A549 (cell line): ENCODE measurements around the gene AP2B1.

Experiments
- CEBPB ChIP-seq, 2 experiments: fragments of >200 bp in 1 of 2; sonication (Bioruptor Twin) in 1 of 2; formaldehyde crosslinking in 1 of 2; IDR thresholded peaks; 2 replicates each; pipeline ENCODE4 v1.6.1; 2012 to 2016
- CHD2 ChIP-seq: fragments of 150-350 bp; IDR thresholded peaks from 2 replicates; pipeline ENCODE4 v1.6.1; 2014; ENCODE audit warnings: low read length; ENCODE audit not compliant: partially characterized antibody
- CTCF ChIP-seq: fragments of >200 bp; sonication (Bioruptor Twin); formaldehyde crosslinking; IDR thresholded peaks from 3 replicates; pipeline ENCODE4 v1.5.1; 2016
- ESRRA ChIP-seq: fragments of 150-350 bp; IDR thresholded peaks from 2 replicates; pipeline ENCODE4 v1.6.1; 2014; ENCODE audit warnings: mild to moderate bottlenecking, low read length, borderline replicate concordance
- JUN ChIP-seq, 2 experiments: fragments of >200 bp; sonication (Bioruptor Twin); formaldehyde crosslinking; IDR thresholded peaks; 2 replicates in 1 of 2; 3 replicates in 1 of 2; pipeline ENCODE4 v1.6.1; 2016 to 2017
- KDM5A ChIP-seq: fragments of 200-600 bp; sonication (generic); IDR thresholded peaks from 2 replicates; pipeline ENCODE4 v1.6.1; 2016; ENCODE audit warnings: antibody characterized with exemption, mild to moderate bottlenecking
- POLR2A ChIP-seq: IDR thresholded peaks from 2 replicates; pipeline ENCODE4 v1.6.1; 2012; ENCODE audit warnings: mild to moderate bottlenecking, low read length
- POLR2AphosphoS2 ChIP-seq: conservative IDR thresholded peaks from 2 replicates; pipeline ENCODE4 v1.6.1; 2012; ENCODE audit warnings: low read length, improper control_type of control experiment, inconsistent platforms
- RFX5 ChIP-seq: fragments of 450-650 bp; IDR thresholded peaks from 2 replicates; pipeline ENCODE4 v1.7.1; 2014; ENCODE audit warnings: antibody characterized with exemption, mild to moderate bottlenecking, moderate library complexity
- SMC3 ChIP-seq: fragments of >200 bp; sonication (Bioruptor Twin); formaldehyde crosslinking; IDR thresholded peaks from 3 replicates; pipeline ENCODE4 v1.6.1; 2018; ENCODE audit warnings: inconsistent platforms
- USF2 ChIP-seq: fragments of 450-650 bp; IDR thresholded peaks from 2 replicates; pipeline ENCODE4 v1.6.1; 2014; ENCODE audit warnings: antibody characterized with exemption
- TF ChIP-seq, protein P1 (sequence below): fragments of 200-600 bp; sonication (generic); IDR thresholded peaks from 2 replicates; pipeline ENCODE4 v1.6.1; 2016; ENCODE audit warnings: antibody characterized with exemption, mild to moderate bottlenecking, moderate library complexity
- TF ChIP-seq, protein P2 (sequence below): IDR thresholded peaks from 2 replicates; pipeline ENCODE4 v1.6.1; 2012

GRCh38 chr17:35651467-35651866, 64.3 kb downstream of the AP2B1 start:
- TF ChIP-seq CTCF (no peak), JUN (IDR thresholded peaks at IDR 0.05) (no peak), CHD2 (no peak), USF2 (no peak), POLR2A (no peak), ESRRA (no peak), SMC3 (no peak), CEBPB (IDR thresholded peaks at IDR 0.05) (no peak), KDM5A (no peak), RFX5 (no peak), POLR2AphosphoS2 (no peak)
- TF ChIP-seq, protein P1, sequence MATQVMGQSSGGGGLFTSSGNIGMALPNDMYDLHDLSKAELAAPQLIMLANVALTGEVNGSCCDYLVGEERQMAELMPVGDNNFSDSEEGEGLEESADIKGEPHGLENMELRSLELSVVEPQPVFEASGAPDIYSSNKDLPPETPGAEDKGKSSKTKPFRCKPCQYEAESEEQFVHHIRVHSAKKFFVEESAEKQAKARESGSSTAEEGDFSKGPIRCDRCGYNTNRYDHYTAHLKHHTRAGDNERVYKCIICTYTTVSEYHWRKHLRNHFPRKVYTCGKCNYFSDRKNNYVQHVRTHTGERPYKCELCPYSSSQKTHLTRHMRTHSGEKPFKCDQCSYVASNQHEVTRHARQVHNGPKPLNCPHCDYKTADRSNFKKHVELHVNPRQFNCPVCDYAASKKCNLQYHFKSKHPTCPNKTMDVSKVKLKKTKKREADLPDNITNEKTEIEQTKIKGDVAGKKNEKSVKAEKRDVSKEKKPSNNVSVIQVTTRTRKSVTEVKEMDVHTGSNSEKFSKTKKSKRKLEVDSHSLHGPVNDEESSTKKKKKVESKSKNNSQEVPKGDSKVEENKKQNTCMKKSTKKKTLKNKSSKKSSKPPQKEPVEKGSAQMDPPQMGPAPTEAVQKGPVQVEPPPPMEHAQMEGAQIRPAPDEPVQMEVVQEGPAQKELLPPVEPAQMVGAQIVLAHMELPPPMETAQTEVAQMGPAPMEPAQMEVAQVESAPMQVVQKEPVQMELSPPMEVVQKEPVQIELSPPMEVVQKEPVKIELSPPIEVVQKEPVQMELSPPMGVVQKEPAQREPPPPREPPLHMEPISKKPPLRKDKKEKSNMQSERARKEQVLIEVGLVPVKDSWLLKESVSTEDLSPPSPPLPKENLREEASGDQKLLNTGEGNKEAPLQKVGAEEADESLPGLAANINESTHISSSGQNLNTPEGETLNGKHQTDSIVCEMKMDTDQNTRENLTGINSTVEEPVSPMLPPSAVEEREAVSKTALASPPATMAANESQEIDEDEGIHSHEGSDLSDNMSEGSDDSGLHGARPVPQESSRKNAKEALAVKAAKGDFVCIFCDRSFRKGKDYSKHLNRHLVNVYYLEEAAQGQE: no peak
- TF ChIP-seq, protein P2, sequence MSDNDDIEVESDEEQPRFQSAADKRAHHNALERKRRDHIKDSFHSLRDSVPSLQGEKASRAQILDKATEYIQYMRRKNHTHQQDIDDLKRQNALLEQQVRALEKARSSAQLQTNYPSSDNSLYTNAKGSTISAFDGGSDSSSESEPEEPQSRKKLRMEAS: no peak
